Neural progenitor cell (in vitro differentiated cells): ENCODE results near the gene ZCCHC14. TPM values are rescaled to one million over a fixed set of nuclear protein-coding genes. Genes with fewer than 3 reads are reported as not detected.
A peak's percentile ranks its signal among the peaks of the same experiment; 100 is the strongest.

Experiments used
- DNase-seq: peaks from one replicate; pipeline ENCODE4 v3.0.0-alpha.2; 2016; ENCODE audit warnings: low spot score
- H2AFZ ChIP-seq: fragments of 200-600 bp; sonication (generic); replicated peaks from 2 replicates; pipeline ENCODE4 v1.6.1; 2016; ENCODE audit warnings: antibody characterized with exemption
- H3F3A ChIP-seq: fragments of 200-600 bp; sonication (generic); 2 replicates; pipeline ENCODE4 v1.6.1; 2016; ENCODE audit warnings: antibody characterized with exemption, low read depth
- H3K27ac ChIP-seq: fragments of 200-600 bp; sonication (generic); 2 replicates; pipeline ENCODE4 v1.5.1; 2016; ENCODE audit warnings: mild to moderate bottlenecking
- H3K27me3 ChIP-seq: fragments of 200-600 bp; sonication (generic); 2 replicates; pipeline ENCODE4 v1.6.1; 2016; ENCODE audit warnings: mild to moderate bottlenecking, moderate library complexity
- H3K36me3 ChIP-seq: fragments of 200-600 bp; sonication (generic); 2 replicates; pipeline ENCODE4 v1.5.1; 2016
- H3K4me1 ChIP-seq: fragments of 200-600 bp; sonication (generic); 2 replicates; pipeline ENCODE4 v1.6.1; 2016; ENCODE audit warnings: mixed run types
- H3K4me2 ChIP-seq: fragments of 200-600 bp; sonication (generic); 2 replicates; pipeline ENCODE4 v1.6.1; 2016
- H3K4me3 ChIP-seq: fragments of 200-600 bp; sonication (generic); 2 replicates; pipeline ENCODE4 v1.5.1; 2016
- H3K79me2 ChIP-seq: fragments of 200-600 bp; sonication (generic); 2 replicates; pipeline ENCODE4 v1.6.1; 2016; ENCODE audit warnings: low read depth
- H3K9ac ChIP-seq: fragments of 200-600 bp; sonication (generic); 2 replicates; pipeline ENCODE4 v1.6.1; 2016
- H3K9me3 ChIP-seq: fragments of 200-600 bp; sonication (generic); 2 replicates; pipeline ENCODE4 v1.5.1; 2016; ENCODE audit warnings: low read depth
- H4K20me1 ChIP-seq: fragments of 200-600 bp; sonication (generic); 2 replicates; pipeline ENCODE4 v1.6.1; 2016; ENCODE audit warnings: low read depth
- H3K27ac Mint-ChIP-seq: 3 replicates; pipeline ENCODE4 v1.8.0; 2021; ENCODE audit warnings: mixed read lengths
- H3K27me3 Mint-ChIP-seq: 2 replicates; pipeline ENCODE4 v1.8.0; 2022; ENCODE audit warnings: low read depth, mild to moderate bottlenecking, inconsistent platforms, moderate library complexity, mixed read lengths; ENCODE audit not compliant: insufficient read depth
- H3K36me3 Mint-ChIP-seq: 3 replicates; pipeline ENCODE4 v1.8.0; 2021; ENCODE audit warnings: mixed read lengths
- H3K4me1 Mint-ChIP-seq: 3 replicates; pipeline ENCODE4 v1.8.0; 2021; ENCODE audit warnings: mixed read lengths
- H3K4me3 Mint-ChIP-seq: 3 replicates; pipeline ENCODE4 v1.8.0; 2021; ENCODE audit warnings: mild to moderate bottlenecking, moderate library complexity, mixed read lengths
- H3K9me3 Mint-ChIP-seq: 3 replicates; pipeline ENCODE4 v1.8.0; 2020; ENCODE audit warnings: mixed read lengths
- CTCF ChIP-seq: fragments of 200-600 bp; sonication (generic); IDR thresholded peaks from 2 replicates; pipeline ENCODE4 v1.5.1; 2017; ENCODE audit warnings: antibody characterized with exemption, mild to moderate bottlenecking
- EZH2 ChIP-seq: fragments of 200-600 bp; sonication (generic); IDR thresholded peaks from 2 replicates; pipeline ENCODE4 v1.6.1; 2017; ENCODE audit warnings: antibody characterized with exemption, mild to moderate bottlenecking, moderate library complexity
- EZH2phosphoT487 ChIP-seq: fragments of 200-600 bp; sonication (generic); IDR thresholded peaks from 2 replicates; pipeline ENCODE4 v1.6.1; 2017; ENCODE audit warnings: antibody characterized with exemption
- total RNA-seq: library from RNA; depleted of rRNA; stranded (reverse); fragments of >200 nt; gene quantifications from 2 replicates; pipeline ENCODE4 v1.2.3, GENCODE V29; 2015; ENCODE audit warnings: low replicate concordance

Gene ZCCHC14
- total RNA-seq, 1 donor from 2014 or later = 10.3 TPM

GRCh38 chr16:87368029-87368770 is 124.6 kb downstream of the ZCCHC14 start:
- Histone ChIP-seq H3K4me3 (no peak overlapping the region), H3K4me2 (no peak overlapping the region), H3F3A (no peaks in the 10 kb centered on the region), H3K36me3 (no peaks in the 10 kb centered on the region), H3K27me3 (no peaks in the 10 kb centered on the region), H3K9me3 (no peaks in the 10 kb centered on the region), H3K9ac (no peak overlapping the region), H3K27ac (no peak overlapping the region), H3K79me2 (peaks cover 38% of the 10 kb centered on the region), H4K20me1 (peaks cover 53% of the 10 kb centered on the region), H3K4me1 (peaks cover 20% of the 10 kb centered on the region), H2AFZ (no peak overlapping the region)
- Mint-ChIP-seq H3K27me3 (peaks cover 5% of the 10 kb centered on the region), H3K27ac (no peak overlapping the region), H3K4me3 (peak overlapping the region; percentile 46), H3K9me3 (no peaks in the 10 kb centered on the region), H3K4me1 (peaks cover 38% of the 10 kb centered on the region), H3K36me3 (peaks cover 4% of the 10 kb centered on the region)
- no peak for DNase-seq
- TF ChIP-seq EZH2phosphoT487 (no peak), CTCF (no peak), EZH2 (no peak)

- no peaks in the 10 kb centered on the region for H3K9me3 Mint-ChIP-seq
- H4K20me1 ChIP-seq = peaks cover 53% of the 10 kb centered on the region
- no peak overlapping the region for H3K4me2 ChIP-seq
- no peak overlapping the region for H3K9ac ChIP-seq
- no peaks in the 10 kb centered on the region for H3F3A ChIP-seq
- TF ChIP-seq CTCF = no peak
- no peak for TF ChIP-seq EZH2phosphoT487
- no peak for TF ChIP-seq EZH2
- no peak overlapping the region for H3K4me3 Mint-ChIP-seq
- no peaks in the 10 kb centered on the region for H3K9me3 ChIP-seq
- no peaks in the 10 kb centered on the region for H3K27me3 ChIP-seq
- no peak overlapping the region for H3K27ac Mint-ChIP-seq
- H3K27ac ChIP-seq = no peak overlapping the region
- H3K27me3 Mint-ChIP-seq = peaks cover 5% of the 10 kb centered on the region
- peak; percentile 1 for DNase-seq
- peaks cover 4% of the 10 kb centered on the region for H3K36me3 Mint-ChIP-seq
- no peak overlapping the region for H2AFZ ChIP-seq
- H3K4me1 Mint-ChIP-seq = peaks cover 38% of the 10 kb centered on the region
- H3K79me2 ChIP-seq = peaks cover 38% of the 10 kb centered on the region
- no peak overlapping the region for H3K4me3 ChIP-seq
- no peaks in the 10 kb centered on the region for H3K36me3 ChIP-seq
- H3K4me1 ChIP-seq = peaks cover 20% of the 10 kb centered on the region
Measured at GRCh38 chr16:87367529-87367928, 125.3 kb downstream of the ZCCHC14 start.

GRCh38 chr16:87366930-87367329 is 125.9 kb downstream of the ZCCHC14 start:
- Histone ChIP-seq H3K36me3 (no peaks in the 10 kb centered on the region), H3K9ac (no peak overlapping the region), H3K9me3 (no peaks in the 10 kb centered on the region), H3K4me3 (no peak overlapping the region), H3K27me3 (no peaks in the 10 kb centered on the region), H3K79me2 (peaks cover 38% of the 10 kb centered on the region), H3K4me2 (no peak overlapping the region), H2AFZ (no peak overlapping the region), H3K27ac (no peak overlapping the region), H4K20me1 (peaks cover 52% of the 10 kb centered on the region), H3F3A (no peaks in the 10 kb centered on the region), H3K4me1 (peaks cover 20% of the 10 kb centered on the region)
- no peak overlapping the region for H3K27ac Mint-ChIP-seq
- H3K9me3 Mint-ChIP-seq = no peaks in the 10 kb centered on the region
- TF ChIP-seq EZH2phosphoT487 (no peak), CTCF (no peak), EZH2 (no peak)
- no peak for DNase-seq
- peaks cover 4% of the 10 kb centered on the region for H3K36me3 Mint-ChIP-seq
- H3K4me1 Mint-ChIP-seq = peaks cover 38% of the 10 kb centered on the region
- H3K4me3 Mint-ChIP-seq = no peak overlapping the region
- peaks cover 5% of the 10 kb centered on the region for H3K27me3 Mint-ChIP-seq
